ENCODE data around the gene PCID2.

GRCh38 chr13:113224486-113224885, 16.0 kb upstream of the PCID2 start:
- TF ChIP-seq POLR2A (IDR thresholded peaks at IDR 0.05), result no peak
- no peak for TF ChIP-seq POLR2AphosphoS5 (IDR thresholded peaks at IDR 0.05)
